ENCODE measurements around the gene MAPK8IP3. TPM values are rescaled to one million over a fixed set of nuclear protein-coding genes. Genes with fewer than 3 reads are reported as not detected.
"Not testable (repeated sequence)": the region's sequence is repeated elsewhere in the genome, so short reads cannot be mapped to it uniquely, and the experiment has no call there.

The MAPK8IP3 gene
- total RNA-seq, 1 donor from 2014 or later: 41.0 TPM

GRCh38 chr16:1787322-1788094 is 81.5 kb downstream of the MAPK8IP3 start:
- DNase-seq: no peak

DNA sequence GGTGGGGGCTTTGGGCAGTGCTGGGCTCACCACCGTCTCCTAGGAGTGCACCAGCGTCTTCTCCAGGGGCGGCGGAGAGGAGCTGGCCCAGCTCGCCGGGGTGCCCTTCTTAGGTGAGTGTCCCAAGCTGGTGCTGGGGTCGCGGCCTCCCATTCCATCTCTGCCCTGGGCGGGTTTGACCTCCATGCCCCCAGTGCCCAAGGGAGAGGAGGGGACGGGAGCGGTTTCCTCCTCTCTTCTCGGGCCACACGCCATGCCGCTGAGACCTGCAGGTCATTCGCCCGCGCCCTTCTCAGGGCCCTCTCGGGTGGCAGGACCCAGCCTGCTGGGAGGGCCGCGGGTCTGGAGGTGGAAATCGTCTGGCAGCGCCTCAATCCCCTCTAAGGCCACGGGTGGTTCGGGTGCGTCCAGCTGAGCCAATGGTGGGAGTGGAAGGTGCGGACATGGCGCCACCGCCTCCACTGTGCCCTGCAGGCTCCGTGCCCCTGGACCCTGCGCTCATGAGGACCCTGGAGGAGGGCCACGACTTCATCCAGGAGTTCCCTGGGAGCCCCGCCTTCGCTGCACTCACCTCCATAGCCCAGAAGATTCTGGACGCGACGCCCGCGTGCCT is 82.2 kb downstream of the MAPK8IP3 start:
- DNase-seq: no peak

- DNase-seq: no peak
Observed at GRCh38 chr16:1788708-1789100, 82.7 kb downstream of the MAPK8IP3 start.

GRCh38 chr16:1789643-1790045 is 83.6 kb downstream of the MAPK8IP3 start:
- no peak for DNase-seq

- DNase-seq: no peak
Observed at GRCh38 chr16:1790261-1790610, 84.2 kb downstream of the MAPK8IP3 start.

GRCh38 chr16:1790611-1791255 is 84.7 kb downstream of the MAPK8IP3 start:
- no peak for DNase-seq

DNA sequence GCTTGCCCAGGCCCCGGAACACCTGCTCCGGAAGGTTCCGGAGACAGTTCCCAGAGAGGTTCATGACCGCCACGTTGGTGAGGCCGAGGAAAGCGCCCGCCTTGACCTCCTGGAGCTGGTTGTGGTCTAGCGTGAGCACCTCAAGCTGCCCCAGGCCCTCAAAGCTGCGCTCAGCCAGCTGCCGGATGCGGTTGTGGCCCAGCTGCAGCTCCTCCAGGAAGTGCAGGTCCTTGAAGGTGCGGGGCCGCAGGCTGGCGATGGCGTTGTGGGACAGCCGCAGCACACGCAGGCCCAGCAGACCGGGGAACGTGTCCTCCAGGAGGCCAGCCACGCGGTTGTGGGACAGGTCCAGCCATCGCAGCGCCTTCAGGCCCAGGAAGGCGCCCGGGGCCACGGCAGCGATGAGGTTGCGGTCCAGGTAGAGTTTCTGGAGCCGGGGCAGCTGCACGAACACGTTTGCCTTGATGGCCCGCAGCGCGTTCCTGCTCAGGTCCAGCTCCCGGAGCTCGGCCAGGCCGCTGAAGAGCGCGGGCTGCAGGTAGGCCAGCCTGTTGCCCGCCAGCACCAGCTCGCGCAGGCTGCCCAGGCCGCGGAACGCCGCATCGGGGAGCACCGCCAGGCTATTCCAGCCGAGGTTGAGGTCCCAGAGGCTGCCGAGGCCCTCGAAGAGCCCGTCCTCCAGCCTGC is 85.4 kb downstream of the MAPK8IP3 start:
- no peak for DNase-seq

- DNase-seq: no peak
Observed at GRCh38 chr16:1791943-1792812, 86.2 kb downstream of the MAPK8IP3 start.

- DNase-seq: no peak
Observed at GRCh38 chr16:1792836-1793577, 87.0 kb downstream of the MAPK8IP3 start.

GRCh38 chr16:1793578-1794220 is 87.7 kb downstream of the MAPK8IP3 start, which contains the start of gene IGFALS:
Gene IGFALS, minus strand, starts transcription at chr16:1793705. Its CDS starts 53 bp downstream, at chr16:1793652.
- DNase-seq: no peak

- DNase-seq: no peak
Observed at GRCh38 chr16:1794221-1794871, 88.4 kb downstream of the MAPK8IP3 start.

DNA sequence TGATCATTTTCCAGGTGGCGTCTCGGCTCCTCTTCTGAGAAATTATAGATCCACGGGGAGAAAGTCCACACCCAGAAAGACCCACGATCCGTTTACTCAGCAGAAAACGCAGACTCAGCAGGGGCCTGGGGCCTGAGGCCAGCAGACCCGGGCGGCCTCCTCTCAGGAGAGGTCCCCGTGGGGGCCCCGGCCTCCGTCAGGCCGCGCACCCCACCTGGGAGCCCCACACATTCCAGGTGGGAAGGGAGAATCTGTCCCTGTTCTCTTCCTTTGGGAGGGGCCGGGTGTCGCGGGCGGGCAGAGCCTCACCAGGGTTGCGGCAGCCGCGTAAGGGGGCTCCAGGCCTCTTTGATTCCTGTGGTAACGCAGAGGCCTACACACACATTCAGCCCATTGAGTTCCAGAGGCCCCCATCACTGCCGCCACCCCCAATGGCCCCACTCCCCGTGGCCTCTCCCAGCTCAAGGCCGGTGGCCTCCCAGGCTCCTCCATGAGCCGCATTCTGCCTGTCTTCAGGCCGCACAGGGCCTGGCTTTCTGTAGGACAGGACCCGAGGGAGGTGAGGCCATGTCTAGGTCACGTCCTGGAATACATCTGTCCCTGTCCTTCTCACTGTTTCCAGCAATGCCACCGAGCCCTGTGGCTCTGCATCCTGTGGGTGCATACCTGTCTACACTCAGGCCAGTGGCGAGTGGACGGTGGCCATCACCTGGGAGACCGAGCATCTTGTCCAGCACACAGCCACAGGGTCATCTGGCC is 89.1 kb downstream of the MAPK8IP3 start:
- DNase-seq: no peak

GRCh38 chr16:1799263-1799662 is 93.3 kb downstream of the MAPK8IP3 start:
- not testable (repeated sequence) for DNase-seq

DNA sequence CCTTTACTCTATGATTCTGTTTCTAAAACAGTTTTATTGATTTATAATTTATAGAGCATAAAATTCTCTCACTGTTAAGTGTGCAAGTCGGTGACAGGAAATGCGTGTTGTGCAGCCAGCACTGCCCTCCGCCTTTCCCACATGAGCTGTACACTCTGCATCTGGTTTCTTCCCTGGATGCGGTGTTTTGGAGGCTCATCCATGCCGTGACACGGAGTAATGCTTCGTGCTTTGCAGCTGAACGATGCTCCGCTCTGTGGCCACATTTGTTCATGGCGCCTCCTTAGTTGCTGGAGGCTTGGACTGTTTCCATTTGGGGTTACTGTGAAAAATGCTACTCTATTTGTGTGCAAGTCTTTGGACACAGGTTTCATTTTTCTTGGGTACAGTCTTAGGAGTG is 94.7 kb downstream of the MAPK8IP3 start:
- no peak for DNase-seq

DNA sequence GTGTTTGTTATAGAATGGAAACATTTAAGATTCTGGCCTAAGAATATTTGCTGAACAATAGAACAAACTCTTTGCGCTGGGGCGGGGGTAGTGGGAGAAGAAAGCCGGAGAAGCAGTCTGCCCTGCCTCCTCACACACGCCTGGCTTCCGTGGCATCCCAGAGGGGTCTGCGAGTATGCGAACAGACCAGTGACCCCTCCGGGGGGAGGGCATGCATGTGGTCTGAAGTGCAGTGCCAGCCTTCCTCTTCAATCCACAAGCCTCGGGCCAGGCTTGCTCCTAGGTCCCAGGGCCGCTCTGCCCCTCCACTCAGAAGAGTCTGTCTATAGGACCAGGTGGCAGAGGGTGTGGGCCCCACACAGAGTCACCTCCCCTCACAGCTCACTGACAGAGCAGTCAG is 101.6 kb downstream of the MAPK8IP3 start:
- DNase-seq: no peak

DNA sequence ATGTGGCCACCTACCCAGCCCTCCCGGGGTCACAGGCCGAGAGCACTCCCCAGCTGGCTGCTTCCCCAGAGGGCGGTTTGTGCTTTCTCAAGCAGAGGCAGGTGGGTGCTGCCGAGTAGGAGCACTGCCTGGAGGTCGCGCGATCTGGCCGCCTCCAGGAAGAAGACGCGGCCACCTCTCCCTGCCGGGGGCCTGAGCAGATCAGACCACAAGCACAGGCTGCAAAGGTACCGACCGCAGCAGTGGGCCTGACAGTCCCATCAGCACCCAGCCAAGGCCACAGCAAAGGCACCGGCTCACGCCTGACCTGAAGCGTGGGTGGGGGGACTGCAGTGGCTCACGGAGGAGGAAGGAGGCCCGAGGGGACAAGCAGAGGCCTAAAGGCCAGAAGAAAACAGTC is 102.7 kb downstream of the MAPK8IP3 start:
- DNase-seq: no peak

DNA sequence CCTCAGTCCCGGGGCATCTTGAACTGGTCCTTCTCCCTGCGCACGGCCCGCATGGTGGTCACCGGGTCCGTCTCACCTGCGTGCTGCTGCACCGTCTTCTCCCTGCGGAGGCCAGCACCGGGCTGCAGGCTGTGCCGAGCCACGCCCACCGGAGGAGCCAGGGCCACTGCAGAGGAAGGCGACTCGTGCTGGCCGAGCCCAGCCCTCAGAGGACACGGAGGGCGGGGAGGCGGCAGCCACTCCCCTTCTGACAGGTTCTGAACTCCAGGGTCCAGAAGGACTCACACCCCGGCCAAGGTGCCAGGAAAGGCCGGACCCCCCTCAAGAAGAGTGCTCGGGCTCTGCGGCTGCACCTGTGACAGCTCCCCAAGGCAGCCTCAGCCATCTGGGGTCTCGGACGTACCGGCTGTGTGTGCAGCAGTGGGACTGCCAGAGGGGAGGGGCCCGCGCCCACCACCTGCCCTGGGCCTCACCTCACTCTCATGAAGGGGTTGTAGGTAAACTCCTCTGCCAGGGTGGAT is 103.3 kb downstream of the MAPK8IP3 start:
- DNase-seq: no peak

GRCh38 chr16:1810106-1810505 is 104.1 kb downstream of the MAPK8IP3 start:
- DNase-seq: no peak

GRCh38 chr16:1810536-1810935 is 104.5 kb downstream of the MAPK8IP3 start:
- no peak for DNase-seq

Measured in dermis blood vessel endothelial cell (primary cell).